Stimulated activated CD8-positive, alpha-beta memory T cell treated with anti-CD3 and anti-CD28 coated beads, Interleukin-12 subunit alpha, Interleukin-12 subunit beta, amount 100 ng/mL, for 1 hour (primary cell): ENCODE data around the gene DLG4.

Experiments
- DNase-seq: peaks from one replicate; pipeline ENCODE4 v3.0.0-alpha.2; 2020; ENCODE audit warnings: low read depth

Gene DLG4

DNA sequence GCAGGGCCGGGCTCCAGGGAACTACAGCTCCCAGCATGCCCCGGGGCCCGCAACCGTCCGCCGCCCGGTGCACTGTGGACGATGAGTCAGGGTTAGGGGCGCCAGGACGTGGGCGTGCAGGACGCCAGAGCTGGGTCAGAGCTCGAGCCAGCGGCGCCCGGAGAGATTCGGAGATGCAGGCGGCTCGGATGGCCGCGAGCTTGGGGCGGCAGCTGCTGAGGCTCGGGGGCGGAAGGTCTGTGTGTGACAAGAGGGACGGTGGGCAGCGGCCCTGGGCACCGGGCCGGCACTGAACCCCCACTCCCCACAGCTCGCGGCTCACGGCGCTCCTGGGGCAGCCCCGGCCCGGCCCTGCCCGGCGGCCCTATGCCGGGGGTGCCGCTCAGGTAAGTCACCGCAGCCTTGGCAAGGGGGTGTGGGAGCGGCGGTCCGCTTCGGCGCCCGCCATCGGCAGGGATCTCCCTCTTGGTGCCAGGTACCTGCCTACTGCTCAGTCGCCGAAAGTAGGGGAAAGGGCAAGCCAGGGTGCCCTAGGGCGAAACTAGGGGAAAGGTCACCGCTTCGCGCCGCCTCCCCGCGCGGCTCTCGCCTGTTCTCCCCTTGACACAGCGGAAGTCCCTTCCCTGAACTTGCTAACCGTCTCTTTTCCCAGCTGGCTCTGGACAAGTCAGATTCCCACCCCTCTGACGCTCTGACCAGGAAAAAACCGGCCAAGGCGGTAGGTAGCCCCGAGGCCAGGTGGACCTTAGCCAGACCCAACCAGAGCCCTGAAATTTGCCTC, at the start of gene DLG4, which contains the start of gene ACADVL:
TSS of gene DLG4 (minus strand) at position 25 of the 781 bp plus-strand sequence.
TSS of gene ACADVL (plus strand) at position 127 of the 781 bp plus-strand sequence. CDS start at position 174, 47 bp downstream.
- DNase-seq = peak; percentile 60

DNA sequence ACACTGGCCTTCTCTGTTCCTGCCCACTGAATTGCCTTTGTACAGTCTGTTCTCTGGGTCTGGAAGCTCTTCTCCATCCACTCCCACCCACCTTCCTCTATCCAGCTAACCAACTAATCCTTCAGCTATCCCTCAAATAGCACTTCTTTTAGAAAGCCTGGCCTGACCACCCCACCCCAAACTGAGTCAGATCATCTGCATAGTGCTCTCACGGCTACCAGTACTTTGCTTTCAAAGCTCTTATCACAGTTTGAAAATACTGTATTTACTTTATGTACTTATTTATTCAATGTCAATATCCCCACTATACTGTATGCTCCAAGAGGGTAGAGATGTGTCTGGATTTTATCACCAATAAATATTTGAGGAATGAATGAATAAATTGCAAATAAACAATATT, 47.1 kb upstream of the DLG4 start:
- no peak for DNase-seq

DNA sequence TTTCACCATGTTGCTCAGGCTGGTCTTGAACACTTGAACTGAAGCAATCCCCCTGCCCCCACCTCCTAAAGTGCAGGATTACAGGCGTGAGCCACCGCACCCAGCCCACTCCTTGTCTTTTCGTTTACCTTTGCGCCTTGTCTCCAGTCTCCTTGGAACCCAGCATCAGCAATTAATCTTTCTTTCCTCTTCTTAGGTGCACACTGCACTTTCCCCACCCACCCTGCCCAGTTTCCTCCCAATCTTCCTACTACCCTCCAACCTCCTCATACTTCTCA, 44.1 kb upstream of the DLG4 start:
- no peak for DNase-seq

DNA sequence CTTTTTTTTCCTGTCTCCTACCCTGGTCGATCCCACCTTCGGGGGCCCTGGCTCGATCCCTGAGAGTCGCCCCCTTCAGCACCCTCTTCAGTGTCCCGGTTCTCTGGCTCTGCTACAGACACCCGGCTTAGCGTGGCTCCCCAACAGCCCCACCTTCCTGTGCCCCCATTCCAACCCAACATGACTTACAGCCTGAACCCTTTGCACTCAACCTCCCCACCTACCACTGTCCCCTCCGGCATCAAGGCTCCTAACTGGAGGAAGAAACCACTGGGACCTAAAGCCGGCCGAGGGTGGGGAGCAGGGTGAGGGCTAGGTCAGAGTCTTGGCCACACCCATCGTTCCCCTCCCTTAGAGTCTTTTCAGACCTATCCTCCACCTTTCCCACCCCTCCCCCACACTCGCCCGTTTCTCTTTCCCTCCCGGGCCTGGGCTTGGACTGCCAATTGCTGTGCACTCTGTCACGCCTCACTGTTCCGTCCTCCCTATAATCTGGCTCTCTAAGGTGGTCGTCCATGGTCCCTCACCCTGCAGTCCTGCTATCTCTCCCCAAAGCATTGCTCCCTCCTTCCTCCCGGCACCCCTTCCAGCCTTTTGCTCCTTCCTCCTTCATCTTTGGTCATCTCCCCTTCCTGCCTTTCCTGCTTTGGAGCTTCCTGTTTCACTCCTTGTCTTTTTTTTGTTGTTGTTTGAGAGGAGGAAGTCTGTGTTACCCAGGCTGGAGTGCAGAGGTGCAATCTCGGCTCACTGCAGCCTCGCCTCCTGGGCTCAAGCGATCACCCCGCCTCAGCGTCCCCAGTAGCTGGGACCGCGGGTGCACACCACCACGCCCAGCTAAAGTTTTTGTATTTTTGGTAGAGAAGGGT, 43.5 kb upstream of the DLG4 start:
- no peak for DNase-seq

DNA sequence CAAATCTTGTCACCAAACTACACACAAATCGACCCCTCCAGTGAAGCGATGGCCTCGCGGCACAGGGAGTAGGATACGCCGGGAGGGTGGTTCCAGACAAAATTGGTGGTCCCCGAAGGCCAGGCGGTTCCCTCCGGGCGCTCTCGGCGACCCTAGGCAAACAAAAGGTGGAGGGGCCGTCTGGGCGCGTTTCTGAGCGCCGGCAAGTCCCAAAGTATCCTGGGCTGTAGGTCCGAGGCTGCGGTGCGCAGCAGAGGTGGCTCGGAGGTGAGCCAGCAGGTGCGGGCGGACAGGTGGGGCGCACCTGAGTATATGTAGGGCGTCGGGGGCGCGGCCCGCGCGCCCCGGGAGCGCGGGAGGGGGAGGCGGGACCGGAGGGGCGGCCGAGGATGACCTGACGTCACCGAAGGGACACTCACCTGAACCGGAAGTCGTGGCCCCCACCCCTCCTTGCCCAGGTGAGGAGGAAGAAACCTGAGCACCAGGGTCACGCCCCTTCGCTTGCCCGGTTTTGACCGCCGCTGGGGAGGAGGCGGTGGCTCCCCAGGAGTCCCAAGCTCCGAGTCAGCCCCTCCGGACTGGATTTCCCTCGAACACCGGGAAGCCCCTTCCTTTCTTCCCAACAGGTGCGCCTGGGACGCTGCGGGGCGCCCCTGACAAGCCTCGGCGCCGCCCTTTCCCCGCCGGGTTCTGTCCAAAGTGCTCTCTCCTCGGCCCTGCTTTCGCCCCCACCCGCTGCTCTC, 42.7 kb upstream of the DLG4 start, which contains the start of gene CLDN7:
TSS of gene CLDN7 (minus strand) at position 287 of the 743 bp plus-strand sequence. CDS start 435 bp downstream, outside the sequence.
- DNase-seq = no peak

DNA sequence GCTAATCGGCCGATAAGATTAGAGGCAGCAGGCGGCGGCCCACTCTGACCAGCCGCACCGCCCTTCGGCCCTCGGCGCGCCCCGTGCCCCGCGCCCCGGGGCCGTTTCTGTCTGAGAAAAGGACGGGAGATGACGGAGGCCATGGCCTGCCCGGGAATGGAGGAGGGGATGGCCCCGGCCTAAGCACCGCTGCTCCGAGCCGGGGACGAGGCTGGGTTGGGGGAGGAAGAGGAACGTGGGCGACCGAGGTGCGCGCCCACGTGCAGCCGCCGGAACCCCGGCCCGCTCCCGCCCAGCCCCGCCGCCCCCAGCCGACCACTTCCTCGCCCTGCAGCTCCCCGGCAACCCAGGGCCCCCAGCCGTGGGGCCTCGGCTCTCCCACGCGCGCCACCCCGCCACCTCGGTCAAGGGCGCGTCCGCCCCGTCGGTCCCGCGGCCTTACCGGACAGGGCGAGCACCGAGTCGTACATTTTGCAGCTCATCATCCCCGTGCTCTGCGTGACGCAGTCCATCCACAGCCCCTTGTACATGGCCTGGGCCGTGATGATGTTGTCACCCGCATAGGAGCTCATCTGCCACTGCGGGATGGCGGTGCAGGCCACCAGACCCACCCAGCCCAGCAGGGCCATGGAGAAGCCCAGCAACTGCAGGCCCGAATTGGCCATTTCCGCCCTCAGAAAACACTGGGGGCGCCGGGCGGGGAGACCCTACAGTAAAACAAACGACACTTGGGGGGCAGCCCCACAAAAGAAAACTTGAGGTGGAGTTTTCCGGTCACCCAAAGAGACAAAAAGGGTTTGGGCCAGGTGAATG, 41.9 kb upstream of the DLG4 start:
- DNase-seq = no peak

GRCh38 chr17:7260651-7261378, 41.2 kb upstream of the DLG4 start:
- DNase-seq = no peak

DNA sequence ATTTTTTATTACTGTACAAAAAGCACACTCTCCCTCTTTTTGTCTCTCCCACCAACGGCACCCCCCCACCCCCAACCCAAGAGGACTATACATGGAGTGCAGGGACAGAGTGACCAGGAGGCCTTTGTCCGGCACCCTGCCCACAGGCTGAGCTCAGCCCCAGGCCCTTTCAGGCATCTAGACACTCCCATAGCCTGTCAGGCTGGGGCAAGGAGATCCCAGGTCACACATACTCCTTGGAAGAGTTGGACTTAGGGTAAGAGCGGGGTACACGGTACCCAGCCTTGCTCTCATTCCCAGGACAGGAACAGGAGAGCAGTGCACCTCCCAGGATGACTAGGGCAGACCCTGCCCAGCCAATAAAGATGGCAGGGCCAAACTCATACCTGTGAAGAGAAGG, 40.5 kb upstream of the DLG4 start:
- DNase-seq = no peak

DNA sequence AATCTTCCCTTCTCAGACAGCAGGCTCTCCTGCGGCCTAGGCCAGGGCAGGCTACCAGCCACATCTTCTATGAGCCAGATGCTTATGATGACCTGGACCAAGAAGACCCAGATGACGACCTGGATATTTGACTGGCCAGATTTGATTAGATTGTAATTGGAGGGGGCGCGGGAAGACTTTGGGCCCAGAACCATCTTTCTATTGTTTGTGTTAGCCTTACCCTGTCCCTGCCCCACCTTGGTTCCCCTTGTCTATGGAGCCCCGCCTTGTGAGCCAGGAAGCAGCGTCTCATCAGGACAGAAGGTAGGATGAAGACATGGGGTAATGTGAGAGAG, 39.9 kb upstream of the DLG4 start:
- DNase-seq = no peak

GRCh38 chr17:7258731-7259554, 39.3 kb upstream of the DLG4 start:
- no peak for DNase-seq

DNA sequence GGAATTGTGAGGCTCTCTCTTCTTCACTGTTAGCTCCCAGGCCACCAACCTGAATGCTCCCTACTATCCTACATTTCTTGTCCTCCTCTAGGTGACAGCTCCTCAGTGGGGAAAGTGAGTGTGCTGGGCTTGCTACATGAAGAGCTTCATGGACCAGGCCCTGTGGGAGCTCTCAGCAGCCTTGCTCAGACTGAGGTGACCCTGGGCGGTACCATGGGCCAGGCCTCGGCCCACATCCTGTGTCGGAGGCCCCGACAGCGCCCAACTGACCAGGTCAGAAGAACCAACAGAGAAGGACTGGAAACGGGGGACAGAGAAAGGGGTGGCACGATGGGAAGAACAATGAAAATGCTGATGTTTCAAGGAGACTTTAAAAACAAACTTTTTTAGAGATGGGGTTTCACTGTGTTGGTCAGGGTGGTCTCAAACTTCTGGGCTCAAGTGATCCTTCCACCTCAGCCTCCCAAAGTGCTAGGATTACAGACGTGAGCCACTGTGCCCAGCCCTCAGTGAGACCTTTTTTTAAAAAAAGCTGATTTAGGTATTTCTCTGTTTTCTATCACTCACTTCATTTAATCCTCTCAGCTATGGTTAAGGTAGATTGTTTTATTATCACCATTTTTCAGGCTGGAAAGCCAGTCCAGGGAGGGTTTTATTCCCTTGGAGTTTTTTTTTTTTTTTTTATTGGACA, 37.3 kb upstream of the DLG4 start:
- DNase-seq = no peak

- DNase-seq = no peak
Measured at GRCh38 chr17:7254511-7254910, 34.9 kb upstream of the DLG4 start.

- DNase-seq = no peak
Measured at GRCh38 chr17:7253082-7253481, 33.4 kb upstream of the DLG4 start.

DNA sequence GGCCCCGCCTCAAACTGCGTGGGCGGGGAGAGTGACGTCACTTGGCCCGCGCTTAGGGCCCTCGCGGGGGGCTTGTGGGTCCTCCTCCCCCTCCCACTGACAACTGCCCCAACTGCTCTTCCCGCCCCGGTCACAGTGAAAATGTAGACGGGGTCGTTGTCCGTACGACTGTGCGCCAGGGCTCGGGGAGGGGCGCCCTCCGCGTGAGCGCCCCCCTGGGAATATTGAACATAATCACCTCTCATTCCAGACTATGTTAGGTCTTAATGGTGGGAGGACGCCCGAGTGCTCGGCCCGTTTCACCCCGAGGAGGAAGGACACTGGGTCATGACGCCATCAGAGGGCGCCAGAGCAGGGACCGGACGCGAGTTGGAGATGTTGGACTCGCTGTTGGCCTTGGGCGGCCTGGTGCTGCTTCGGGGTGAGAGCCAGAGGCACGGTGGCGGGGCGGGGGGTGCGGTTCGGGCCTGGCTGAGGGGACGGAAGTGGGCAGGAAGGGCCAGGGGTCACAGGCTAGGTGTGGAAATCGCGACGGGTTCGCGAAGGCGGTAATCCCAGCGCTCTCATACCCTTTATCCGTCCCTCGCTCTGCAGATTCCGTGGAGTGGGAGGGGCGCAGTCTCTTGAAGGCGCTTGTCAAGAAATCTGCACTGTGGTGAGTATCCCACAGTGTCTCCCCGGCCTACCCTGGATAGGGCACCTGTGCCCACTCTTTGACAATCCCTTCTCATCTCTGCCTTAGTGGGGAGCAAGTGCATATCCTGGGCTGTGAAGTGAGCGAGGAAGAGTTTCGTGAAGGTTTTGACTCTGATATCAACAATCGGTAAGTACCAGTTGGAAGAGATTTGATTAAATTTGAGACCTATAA, 32.8 kb upstream of the DLG4 start, which contains the start of gene ELP5:
TSS of gene ELP5 (plus strand) at position 40 of the 868 bp plus-strand sequence. CDS start at position 376, 336 bp downstream.
- DNase-seq = peak; percentile 75

- DNase-seq = peak; percentile 100
Measured at GRCh38 chr17:7251661-7252175, 32.1 kb upstream of the DLG4 start, which contains the start of gene CTDNEP1. Gene CTDNEP1, minus strand, starts transcription at chr17:7251734. Its CDS starts 438 bp downstream, at chr17:7251296.

GRCh38 chr17:7250695-7251627, 31.3 kb upstream of the DLG4 start:
- DNase-seq = no peak

- no peak for DNase-seq
Measured at GRCh38 chr17:7249830-7250229, 30.2 kb upstream of the DLG4 start.
